HG03095 (cell line): Measurements from ENCODE around the gene KLHL20.
"Not testable (repeated sequence)": the region's sequence is repeated elsewhere in the genome, so short reads cannot be mapped to it uniquely, and the experiment has no call there.

Source experiments
- ATAC-seq: cut with Tn5 transposase; IDR thresholded peaks from one replicate; pipeline ENCODE4 v1.9.1; 2021; ENCODE audit warnings: moderate library complexity; ENCODE audit not compliant: unreplicated experiment

KLHL20 gene

GRCh38 chr1:173714759-173715537 is at the start of gene KLHL20:
TSS of gene KLHL20 (plus strand) at chr1:173714981. CDS start at chr1:173716044, 1,063 bp downstream.
- ATAC-seq: peak; percentile 93

GRCh38 chr1:173666646-173667045 is 48.1 kb upstream of the KLHL20 start:
- no peak for ATAC-seq

GRCh38 chr1:173669491-173669941 is 45.3 kb upstream of the KLHL20 start, which contains the start of gene ANKRD45:
TSS of gene ANKRD45 (minus strand) at chr1:173669851. CDS start at chr1:173659418, 10,433 bp downstream.
- no peak for ATAC-seq

GRCh38 chr1:173674496-173674895 is 40.3 kb upstream of the KLHL20 start:
- ATAC-seq: not testable (repeated sequence)

- not testable (repeated sequence) for ATAC-seq
Measured at GRCh38 chr1:173680152-173680551, 34.6 kb upstream of the KLHL20 start.

GRCh38 chr1:173682184-173682583 is 32.6 kb upstream of the KLHL20 start:
- ATAC-seq: no peak

GRCh38 chr1:173683838-173684237 is 30.9 kb upstream of the KLHL20 start:
- ATAC-seq: not testable (repeated sequence)

- ATAC-seq: not testable (repeated sequence)
Measured at GRCh38 chr1:173685121-173685520, 29.7 kb upstream of the KLHL20 start.

- no peak for ATAC-seq
Measured at GRCh38 chr1:173688300-173688699, 26.5 kb upstream of the KLHL20 start.

- ATAC-seq: no peak
Measured at GRCh38 chr1:173693238-173693637, 21.5 kb upstream of the KLHL20 start.

- ATAC-seq: not testable (repeated sequence)
Measured at GRCh38 chr1:173701299-173701698, 13.5 kb upstream of the KLHL20 start.

- ATAC-seq: no peak
Measured at GRCh38 chr1:173702736-173703135, 12.0 kb upstream of the KLHL20 start.

- no peak for ATAC-seq
Measured at GRCh38 chr1:173705117-173705516, 9.7 kb upstream of the KLHL20 start.

- no peak for ATAC-seq
Measured at GRCh38 chr1:173708787-173709186, 6.0 kb upstream of the KLHL20 start.

GRCh38 chr1:173714441-173714758 is 381 bp upstream of the KLHL20 start:
- no peak for ATAC-seq

- ATAC-seq: no peak
Measured at GRCh38 chr1:173715538-173715844, 710 bp downstream of the KLHL20 start.

GRCh38 chr1:173717238-173717637 is 2.5 kb downstream of the KLHL20 start:
- no peak for ATAC-seq

GRCh38 chr1:173731331-173731730 is 16.6 kb downstream of the KLHL20 start:
- not testable (repeated sequence) for ATAC-seq

- no peak for ATAC-seq
Measured at GRCh38 chr1:173733912-173734311, 19.1 kb downstream of the KLHL20 start.

GRCh38 chr1:173736104-173736503 is 21.3 kb downstream of the KLHL20 start:
- ATAC-seq: not testable (repeated sequence)

- ATAC-seq: no peak
Measured at GRCh38 chr1:173742203-173742886, 27.6 kb downstream of the KLHL20 start.

GRCh38 chr1:173744651-173745050 is 29.9 kb downstream of the KLHL20 start:
- no peak for ATAC-seq
